H1 (cell line): ENCODE measurements around the gene PACS1.

Experiments
- BCL11A ChIP-seq, 2 experiments: IDR thresholded peaks; one replicate each; pipeline ENCODE4 v1.6.1; 2011; ENCODE audit warnings: low read depth in 2 of 2, low read length in 2 of 2, mild to moderate bottlenecking in 2 of 2
- CBX5 ChIP-seq: fragments of 300-800, 300-1000 bp; sonication (generic); IDR thresholded peaks from 2 replicates; pipeline ENCODE4 v1.7.1; 2016; ENCODE audit warnings: antibody characterized with exemption, low read length, low read depth
- EZH2 ChIP-seq: fragments of 200-600 bp; sonication (generic); IDR thresholded peaks from 2 replicates; pipeline ENCODE4 v1.7.1; 2012; ENCODE audit warnings: low read depth, mild to moderate bottlenecking, moderate library complexity, low read length, inconsistent platforms; ENCODE audit not compliant: severe bottlenecking
- KDM5A ChIP-seq: fragments of 200-600 bp; IDR thresholded peaks from 2 replicates; pipeline ENCODE4 v1.7.1; 2012; ENCODE audit warnings: mild to moderate bottlenecking, low read length, inconsistent platforms, mixed read lengths
- POLR2A ChIP-seq, 2 experiments: IDR thresholded peaks; 1 replicate in 1 of 2; 2 replicates in 1 of 2; pipeline ENCODE4 v1.6.1; 2011; ENCODE audit warnings: low read depth in 2 of 2, low read length in 2 of 2, mild to moderate bottlenecking in 2 of 2; ENCODE audit errors: control extremely low read depth in 1 of 2
- POLR2AphosphoS5 ChIP-seq: IDR thresholded peaks from 2 replicates; pipeline ENCODE4 v1.6.1; 2011; ENCODE audit warnings: low read depth, low read length
- RAD21 ChIP-seq, 2 experiments: IDR thresholded peaks in 1 of 2; conservative IDR thresholded peaks in 1 of 2; 2 replicates each; pipeline ENCODE4 v1.6.1; 2011; ENCODE audit warnings: low read depth in 2 of 2, low read length in 2 of 2, improper control_type of control experiment in 1 of 2, inconsistent platforms in 1 of 2, mild to moderate bottlenecking in 1 of 2, moderate library complexity in 1 of 2
- RBBP5 ChIP-seq: IDR thresholded peaks from 2 replicates; pipeline ENCODE4 v1.7.1; 2012; ENCODE audit warnings: low read depth, mild to moderate bottlenecking, inconsistent platforms, low read length, moderate library complexity, borderline replicate concordance
- RFX5 ChIP-seq: IDR thresholded peaks from 2 replicates; pipeline ENCODE4 v1.6.1; 2011; ENCODE audit warnings: low read depth, low read length, improper control_type of control experiment, borderline replicate concordance
- SIN3A ChIP-seq, 2 experiments: IDR thresholded peaks in 1 of 2; conservative IDR thresholded peaks in 1 of 2; 2 replicates each; pipeline ENCODE4 v1.6.1; 2011 to 2012; ENCODE audit warnings: low read length in 2 of 2, improper control_type of control experiment in 1 of 2, low read depth in 1 of 2, mild to moderate bottlenecking in 1 of 2
- YY1 ChIP-seq: IDR thresholded peaks from 2 replicates; pipeline ENCODE4 v1.6.1; 2011; ENCODE audit warnings: low read depth, mild to moderate bottlenecking, low read length
- ZNF274 ChIP-seq: IDR thresholded peaks from 2 replicates; pipeline ENCODE4 v1.7.0; 2012; ENCODE audit warnings: low read length, borderline replicate concordance; ENCODE audit errors: extremely low read depth
- TF ChIP-seq, protein P1 (sequence below), 3 experiments: IDR thresholded peaks; 1 replicate in 2 of 3; 2 replicates in 1 of 3; pipeline versions ENCODE4 v1.5.1 to v1.6.1; 2011; ENCODE audit warnings: low read length in 3 of 3, mild to moderate bottlenecking in 3 of 3, inconsistent platforms in 2 of 3, low read depth in 1 of 3, moderate library complexity in 1 of 3; ENCODE audit not compliant: insufficient read depth in 1 of 3; ENCODE audit errors: control extremely low read depth in 1 of 3
- TF ChIP-seq, protein P2 (sequence below): IDR thresholded peaks from 2 replicates; pipeline ENCODE4 v1.6.1; 2011; ENCODE audit warnings: low read depth, mild to moderate bottlenecking, low read length; ENCODE audit not compliant: insufficient read depth

DNA sequence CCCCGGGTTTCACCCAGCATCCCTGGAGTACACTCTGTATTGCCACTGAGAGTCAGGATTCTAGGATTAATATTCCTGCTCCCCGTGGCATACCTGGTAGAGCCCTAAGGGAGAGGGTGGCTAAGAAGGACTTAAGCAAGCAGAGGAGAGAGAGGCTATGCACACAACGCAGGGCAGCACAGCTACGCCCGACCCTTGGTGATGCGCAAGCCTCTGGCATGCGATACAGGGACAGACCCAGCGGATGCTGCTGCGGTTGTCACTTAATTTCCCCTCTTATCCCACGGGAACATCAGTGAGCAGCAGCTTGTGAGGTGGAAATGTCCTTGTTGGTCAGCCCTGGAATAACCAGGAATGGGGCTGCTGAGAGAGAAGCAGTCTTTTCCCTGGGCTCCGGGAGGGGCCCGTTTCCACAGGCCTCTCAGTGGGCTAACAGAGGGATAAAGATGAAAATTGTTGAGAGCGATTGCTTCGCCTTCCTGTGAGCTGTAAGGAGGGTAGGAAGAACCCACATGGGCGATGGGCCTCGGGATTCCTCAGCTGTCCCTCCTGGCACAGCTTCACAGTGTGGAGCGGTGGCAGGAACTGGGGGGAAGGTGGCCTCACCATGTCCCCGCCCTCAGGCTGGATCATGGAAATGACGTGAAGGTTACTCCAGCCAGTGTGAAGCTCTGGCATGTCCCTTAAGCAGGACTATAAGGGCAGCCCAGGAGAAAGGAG is 149.9 kb downstream of the PACS1 start:
- TF ChIP-seq, protein P1, sequence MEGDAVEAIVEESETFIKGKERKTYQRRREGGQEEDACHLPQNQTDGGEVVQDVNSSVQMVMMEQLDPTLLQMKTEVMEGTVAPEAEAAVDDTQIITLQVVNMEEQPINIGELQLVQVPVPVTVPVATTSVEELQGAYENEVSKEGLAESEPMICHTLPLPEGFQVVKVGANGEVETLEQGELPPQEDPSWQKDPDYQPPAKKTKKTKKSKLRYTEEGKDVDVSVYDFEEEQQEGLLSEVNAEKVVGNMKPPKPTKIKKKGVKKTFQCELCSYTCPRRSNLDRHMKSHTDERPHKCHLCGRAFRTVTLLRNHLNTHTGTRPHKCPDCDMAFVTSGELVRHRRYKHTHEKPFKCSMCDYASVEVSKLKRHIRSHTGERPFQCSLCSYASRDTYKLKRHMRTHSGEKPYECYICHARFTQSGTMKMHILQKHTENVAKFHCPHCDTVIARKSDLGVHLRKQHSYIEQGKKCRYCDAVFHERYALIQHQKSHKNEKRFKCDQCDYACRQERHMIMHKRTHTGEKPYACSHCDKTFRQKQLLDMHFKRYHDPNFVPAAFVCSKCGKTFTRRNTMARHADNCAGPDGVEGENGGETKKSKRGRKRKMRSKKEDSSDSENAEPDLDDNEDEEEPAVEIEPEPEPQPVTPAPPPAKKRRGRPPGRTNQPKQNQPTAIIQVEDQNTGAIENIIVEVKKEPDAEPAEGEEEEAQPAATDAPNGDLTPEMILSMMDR (IDR thresholded peaks at IDR 0.05; ENCODE audit: control extremely low read depth in 1 of 3, insufficient read depth in 1 of 3, low read depth in 1 of 3, low read length in 3 of 3), result no peak
- TF ChIP-seq EZH2 (no peak), ZNF274 (no peak), POLR2A (IDR thresholded peaks at IDR 0.05; ENCODE audit: control extremely low read depth in 1 of 2, low read depth in 2 of 2, low read length in 2 of 2) (no peak), BCL11A (IDR thresholded peaks at IDR 0.05; ENCODE audit: low read depth in 2 of 2, low read length in 2 of 2) (no peak), SIN3A (conservative IDR thresholded peaks at IDR 0.05 in 1 of 2, IDR thresholded peaks at IDR 0.05 in 1 of 2; ENCODE audit: low read depth in 1 of 2, low read length in 2 of 2) (no peak), POLR2AphosphoS5 (no peak), YY1 (no peak), RAD21 (IDR thresholded peaks at IDR 0.05 in 1 of 2, conservative IDR thresholded peaks at IDR 0.05 in 1 of 2; ENCODE audit: low read depth in 2 of 2, low read length in 2 of 2) (no peak), RFX5 (no peak), KDM5A (no peak), CBX5 (no peak), RBBP5 (no peak)
- TF ChIP-seq, protein P2, sequence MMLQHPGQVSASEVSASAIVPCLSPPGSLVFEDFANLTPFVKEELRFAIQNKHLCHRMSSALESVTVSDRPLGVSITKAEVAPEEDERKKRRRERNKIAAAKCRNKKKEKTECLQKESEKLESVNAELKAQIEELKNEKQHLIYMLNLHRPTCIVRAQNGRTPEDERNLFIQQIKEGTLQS, result no peak
